ENCODE measurements around the gene TRPV4.
A peak's percentile ranks its signal among the peaks of the same experiment; 100 is the strongest.
"Not testable (repeated sequence)": the region's sequence is repeated elsewhere in the genome, so short reads cannot be mapped to it uniquely, and the experiment has no call there.

The TRPV4 gene

DNA sequence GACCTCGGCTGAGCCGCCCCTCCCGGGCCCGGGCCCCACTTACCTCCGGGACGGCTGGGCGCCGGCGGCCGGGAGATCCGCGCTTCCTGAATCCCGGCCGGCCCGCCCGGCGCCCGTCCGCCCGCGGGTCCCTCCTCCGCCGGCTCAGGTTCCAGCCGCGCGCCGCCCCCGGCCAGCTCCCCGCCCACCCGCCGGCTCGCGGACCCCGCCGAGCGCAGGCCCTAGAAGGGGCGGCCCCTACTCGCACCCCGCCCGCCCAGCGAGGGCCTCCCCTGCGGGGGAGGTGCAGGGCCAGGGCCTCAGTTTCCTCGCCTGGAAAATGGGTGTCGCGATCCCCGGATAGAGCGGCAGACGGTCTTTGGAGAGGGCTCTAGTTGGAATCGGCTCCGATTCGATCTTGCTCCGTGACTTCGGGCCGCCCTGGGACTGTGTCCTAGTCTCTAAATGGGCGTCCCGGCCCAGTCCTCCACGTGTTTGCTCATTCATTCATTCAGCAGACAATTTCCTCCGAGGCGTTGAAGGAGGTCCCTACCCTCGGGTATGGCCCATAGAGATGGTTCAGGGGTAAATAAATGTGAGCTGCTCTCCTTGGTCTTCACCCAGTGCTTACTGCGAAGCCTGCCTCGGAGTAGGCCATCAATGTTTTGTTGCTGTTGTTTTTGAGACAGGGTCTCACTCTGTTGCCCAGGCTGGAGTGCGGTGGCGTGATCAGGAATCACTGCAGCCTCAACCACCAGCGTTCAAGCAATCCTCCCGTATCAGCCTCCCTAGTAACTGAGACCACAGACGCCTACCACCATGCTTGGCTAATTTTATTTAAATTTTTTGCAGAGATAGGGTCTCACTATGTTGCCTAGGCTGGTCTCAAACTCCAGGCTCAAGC lies at the start of gene TRPV4:
TRPV4 (minus strand) TSS at position 92 of the 883 bp plus-strand sequence. CDS start 18,602 bp downstream, outside the sequence.
- no peak for DNase-seq (ENCODE audit: low spot score)

- DNase-seq (ENCODE audit: low spot score) = no peak
Observed at GRCh38 chr12:109881752-109882151, 48.6 kb upstream of the TRPV4 start.

DNA sequence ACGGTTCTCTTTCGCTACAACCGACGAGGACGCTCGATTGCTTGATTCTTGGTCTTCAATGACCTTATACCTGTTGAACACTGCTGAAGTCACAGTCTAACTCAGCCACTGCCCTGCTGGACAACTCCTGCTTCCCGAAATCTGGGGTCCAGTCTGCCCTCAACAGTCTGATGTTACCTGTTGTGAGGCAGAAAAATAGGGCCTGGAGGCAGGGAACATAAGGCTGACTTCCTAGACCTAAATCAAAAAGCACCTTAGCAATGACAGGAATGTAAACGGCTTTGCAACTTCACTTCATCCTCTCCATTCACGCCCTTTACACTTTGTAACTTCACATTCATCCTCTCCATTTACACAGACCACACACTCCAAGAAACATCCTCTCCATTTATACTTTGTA lies 47.7 kb upstream of the TRPV4 start:
- no peak for DNase-seq (ENCODE audit: low spot score)

DNA sequence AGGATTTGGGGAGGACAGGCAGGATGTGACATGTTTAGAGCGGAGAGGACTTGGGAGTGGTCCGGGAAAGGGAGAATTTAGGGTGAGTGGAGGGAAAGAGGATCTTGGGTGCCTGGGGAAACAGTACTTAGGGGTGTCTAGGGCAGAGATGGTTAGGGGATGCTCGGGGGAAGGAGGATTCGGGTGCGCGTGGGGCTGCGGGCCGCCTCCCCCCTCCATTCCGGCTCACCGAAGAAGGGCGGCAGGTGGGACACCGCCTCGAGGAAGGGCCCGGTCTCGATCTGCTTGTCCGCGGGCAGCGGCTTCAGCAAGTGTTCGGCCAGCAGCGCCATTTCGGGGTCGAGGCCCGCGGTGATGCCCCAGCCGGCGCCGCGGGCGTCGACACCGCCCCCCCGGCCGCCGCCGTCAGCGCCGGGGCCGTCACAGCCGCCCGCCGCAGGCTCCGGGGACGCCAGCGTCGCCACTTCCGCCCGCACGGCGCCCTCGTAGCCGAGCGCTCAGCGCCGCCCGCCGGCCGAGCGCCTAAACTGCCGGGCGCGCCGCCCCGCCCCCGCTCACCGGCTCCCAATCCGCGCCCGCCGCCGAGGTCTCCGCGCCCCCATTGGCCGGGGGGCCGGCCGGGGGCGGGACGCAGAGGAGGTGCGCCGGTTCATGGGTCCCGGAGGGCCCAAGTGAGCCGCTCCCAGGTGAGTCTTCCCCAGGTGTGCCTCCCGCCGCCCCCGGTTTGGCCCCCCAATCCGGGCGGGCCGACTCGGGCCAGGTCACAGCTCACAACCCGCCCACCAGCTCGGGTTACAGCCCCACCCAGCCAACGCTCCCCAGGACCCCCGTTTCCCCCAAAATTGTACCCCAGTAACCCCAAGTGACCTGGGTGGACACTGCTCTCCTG lies 47.1 kb upstream of the TRPV4 start, which contains the start of gene GLTP:
GLTP (minus strand) TSS at position 499 of the 889 bp plus-strand sequence; CDS start at position 332, 167 bp downstream.
- DNase-seq (ENCODE audit: low spot score) = peak; percentile 98

DNA sequence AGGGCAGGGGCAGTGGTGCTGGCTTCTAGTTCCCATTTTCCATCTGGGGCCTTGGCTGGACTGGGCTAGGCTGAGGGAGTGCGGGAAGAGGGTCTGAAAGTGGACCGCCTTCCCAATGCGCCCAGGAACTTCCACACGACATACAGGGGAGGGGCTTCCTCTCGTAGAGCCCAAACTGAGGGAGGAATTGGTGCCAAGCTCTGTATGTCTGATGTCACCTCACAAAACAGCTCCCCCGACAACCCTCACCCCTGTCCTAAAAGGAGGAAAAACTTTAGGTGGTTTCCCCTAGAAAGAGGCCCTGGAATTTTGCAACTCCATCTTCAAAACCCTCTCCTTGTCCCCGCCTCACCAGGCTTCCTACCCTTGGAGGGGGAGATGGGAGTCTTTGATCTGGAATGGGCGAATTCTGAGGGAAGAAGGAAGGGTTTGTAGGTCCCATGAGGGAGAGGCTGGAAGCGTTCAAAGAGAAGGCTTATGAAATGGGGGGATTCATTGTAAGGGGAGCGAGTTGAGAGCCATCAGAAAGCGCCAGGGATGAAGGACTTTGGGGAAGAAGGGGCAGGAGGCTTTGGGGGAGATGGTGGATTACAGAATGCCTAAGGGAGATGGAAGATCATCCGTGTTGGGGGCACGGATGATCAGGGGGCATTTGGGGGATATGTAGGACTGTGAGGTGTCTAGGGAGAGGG lies 46.3 kb upstream of the TRPV4 start:
- no peak for DNase-seq (ENCODE audit: low spot score)

- no peak for DNase-seq (ENCODE audit: low spot score)
Observed at GRCh38 chr12:109878749-109879148, 45.6 kb upstream of the TRPV4 start.

GRCh38 chr12:109878247-109878625 lies 45.0 kb upstream of the TRPV4 start:
- DNase-seq (ENCODE audit: low spot score) = no peak

- DNase-seq (ENCODE audit: low spot score) = no peak
Observed at GRCh38 chr12:109877504-109878246, 44.5 kb upstream of the TRPV4 start.

DNA sequence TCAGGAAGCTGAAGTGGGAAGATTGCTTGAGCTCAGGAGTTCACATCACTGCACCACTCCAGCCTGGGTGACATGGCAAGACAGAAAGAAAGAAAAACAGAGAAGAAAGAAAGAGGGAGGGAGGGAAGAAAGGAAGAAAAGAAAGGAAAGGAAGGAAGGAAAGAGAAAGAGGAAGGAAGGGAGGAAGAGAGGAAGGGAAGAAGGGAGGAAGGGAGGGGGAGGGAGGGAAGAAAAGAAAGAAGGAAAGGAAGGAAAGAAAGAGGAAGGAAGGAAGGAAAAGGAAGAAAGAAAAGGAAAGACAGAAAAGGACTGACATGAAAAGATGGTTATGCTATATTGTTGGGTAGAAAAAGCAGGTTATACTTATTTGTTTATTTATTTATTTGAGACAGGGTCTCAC lies 43.2 kb upstream of the TRPV4 start:
- DNase-seq (ENCODE audit: low spot score) = no peak

DNA sequence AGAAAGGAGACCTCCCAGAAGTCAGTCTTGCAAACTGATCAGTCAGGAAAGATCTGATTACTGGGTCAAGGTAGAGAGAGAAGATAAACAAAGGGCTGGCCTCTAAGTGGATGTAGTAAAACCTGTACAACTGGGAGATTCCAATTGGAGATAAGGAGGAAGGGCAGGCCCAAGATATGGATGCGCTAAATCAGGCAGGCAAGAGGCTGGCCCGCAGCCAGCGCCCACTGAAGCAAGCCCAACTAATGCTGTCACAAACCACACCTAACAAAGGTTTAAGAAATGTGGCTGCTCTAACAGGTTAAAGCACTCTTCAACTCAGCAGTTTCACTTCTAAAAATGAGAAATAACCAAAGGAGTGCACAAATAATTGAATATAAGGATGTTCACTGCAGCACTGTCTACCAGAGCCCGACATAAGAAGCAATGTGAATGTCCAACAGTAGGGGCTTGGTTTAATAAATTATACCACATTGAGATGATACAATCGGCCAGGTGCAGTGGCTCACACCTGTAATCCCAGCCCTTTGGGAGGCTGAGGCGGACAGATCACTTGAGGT lies 42.5 kb upstream of the TRPV4 start:
- DNase-seq (ENCODE audit: low spot score) = peak; percentile 78

DNA sequence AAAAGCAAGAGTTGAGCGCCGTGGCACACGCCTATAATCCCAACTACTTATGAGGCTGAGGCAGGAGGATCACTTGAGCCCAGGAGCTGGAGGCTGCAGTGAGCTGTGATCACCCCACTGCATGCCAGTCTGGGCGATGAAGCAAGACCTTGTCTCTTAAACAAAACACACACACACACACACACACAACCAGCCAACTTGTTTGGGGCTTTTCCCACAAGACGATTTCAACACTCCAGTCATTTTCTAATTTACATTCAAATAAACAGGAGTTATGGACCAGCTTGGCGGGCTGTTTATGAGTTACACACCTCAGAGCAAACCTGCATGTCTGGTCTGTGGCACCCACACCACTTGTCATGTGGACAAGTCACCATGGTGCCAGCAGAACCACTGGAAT lies 40.5 kb upstream of the TRPV4 start:
- DNase-seq (ENCODE audit: low spot score) = no peak

DNA sequence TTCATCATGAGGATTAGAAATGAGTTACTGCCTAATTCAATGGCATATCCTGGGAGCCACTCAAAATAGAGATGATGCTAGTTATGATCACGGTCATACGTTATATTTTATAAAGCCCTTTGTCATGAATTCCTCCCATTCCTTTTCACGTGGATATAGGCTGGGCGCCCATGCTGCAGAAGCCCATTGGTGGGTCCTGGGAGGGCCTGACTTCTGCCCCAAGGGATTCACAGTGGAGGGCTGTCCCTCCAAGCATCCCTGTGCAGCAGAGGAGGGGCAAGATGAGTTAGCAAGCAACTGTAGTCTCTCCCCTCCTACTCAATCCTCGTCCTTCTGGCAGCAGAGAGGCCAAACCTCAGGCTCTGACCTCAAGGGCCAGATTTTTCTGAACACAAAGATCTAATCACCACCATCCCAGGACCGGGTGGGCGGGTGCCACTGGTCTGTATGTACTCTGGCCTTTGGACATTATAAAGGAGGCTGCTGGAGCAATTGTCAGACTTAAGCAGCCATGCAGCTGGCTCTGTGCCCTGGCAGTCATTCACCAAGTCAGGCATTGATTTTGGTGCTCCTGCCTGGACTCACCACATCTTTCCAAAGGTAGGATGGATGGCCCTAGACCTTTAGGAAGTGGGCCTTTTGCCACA lies 38.6 kb upstream of the TRPV4 start:
- no peak for DNase-seq (ENCODE audit: low spot score)

- DNase-seq (ENCODE audit: low spot score) = no peak
Observed at GRCh38 chr12:109870648-109871047, 37.5 kb upstream of the TRPV4 start.

DNA sequence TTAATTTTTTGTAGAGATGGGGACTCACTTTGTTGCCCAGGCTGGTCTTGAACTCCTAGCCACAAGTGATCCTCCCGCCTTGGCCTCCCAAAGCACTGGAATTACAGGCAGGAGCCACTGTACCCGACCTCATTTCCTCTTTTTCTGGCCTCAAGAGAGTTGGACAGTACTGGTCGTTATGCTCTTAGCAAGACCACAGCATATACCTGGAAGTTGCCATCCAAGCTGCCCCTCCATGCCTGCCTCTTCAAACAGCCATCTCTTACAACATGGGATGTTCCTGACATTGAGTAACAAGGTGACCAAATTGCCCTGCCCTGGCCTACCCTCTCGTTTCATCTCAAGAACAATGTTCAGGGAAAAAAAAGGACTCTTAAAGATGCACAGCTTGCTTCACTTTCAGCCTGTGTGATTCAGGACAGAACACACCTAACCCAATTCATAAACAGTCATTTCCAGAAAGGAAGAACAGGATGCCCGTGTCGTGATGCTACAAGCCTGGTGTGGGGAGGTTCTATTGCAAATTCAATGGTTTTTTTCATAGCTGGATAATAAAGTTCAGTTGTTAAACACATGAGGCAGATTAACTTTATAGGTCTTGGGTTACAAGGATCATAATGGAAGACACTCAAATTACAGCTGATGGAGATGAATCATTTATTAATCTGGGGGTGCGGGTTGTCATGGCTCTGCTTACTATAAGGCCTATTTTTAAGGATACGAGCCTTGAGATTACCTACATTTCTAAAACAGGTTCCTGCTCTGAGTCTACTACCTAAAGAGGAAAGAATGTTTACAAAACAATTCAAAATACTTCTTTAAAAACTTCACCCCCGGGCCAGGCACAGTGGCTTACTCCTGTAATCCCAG lies 35.2 kb upstream of the TRPV4 start:
- DNase-seq (ENCODE audit: low spot score) = no peak

DNA sequence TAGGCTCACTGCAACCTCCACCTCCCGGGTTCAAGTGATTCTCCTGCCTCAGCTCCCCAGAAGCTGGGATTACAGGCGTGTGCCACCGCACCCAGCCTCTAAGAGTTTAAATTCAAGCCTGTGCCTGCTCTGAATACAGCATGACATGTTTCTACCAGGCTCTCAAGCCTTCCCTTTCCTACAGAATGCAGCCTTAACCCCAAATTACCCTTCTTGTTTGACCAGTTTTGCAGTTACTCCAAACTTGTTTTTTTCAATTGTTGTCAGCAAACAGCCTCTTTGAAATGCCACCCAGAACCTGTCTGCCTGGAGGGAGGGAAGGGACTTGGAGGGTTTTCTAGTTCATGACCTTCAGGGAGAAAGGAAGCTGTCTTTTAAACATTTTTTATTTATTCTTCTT lies 31.7 kb upstream of the TRPV4 start:
- DNase-seq (ENCODE audit: low spot score) = no peak

DNA sequence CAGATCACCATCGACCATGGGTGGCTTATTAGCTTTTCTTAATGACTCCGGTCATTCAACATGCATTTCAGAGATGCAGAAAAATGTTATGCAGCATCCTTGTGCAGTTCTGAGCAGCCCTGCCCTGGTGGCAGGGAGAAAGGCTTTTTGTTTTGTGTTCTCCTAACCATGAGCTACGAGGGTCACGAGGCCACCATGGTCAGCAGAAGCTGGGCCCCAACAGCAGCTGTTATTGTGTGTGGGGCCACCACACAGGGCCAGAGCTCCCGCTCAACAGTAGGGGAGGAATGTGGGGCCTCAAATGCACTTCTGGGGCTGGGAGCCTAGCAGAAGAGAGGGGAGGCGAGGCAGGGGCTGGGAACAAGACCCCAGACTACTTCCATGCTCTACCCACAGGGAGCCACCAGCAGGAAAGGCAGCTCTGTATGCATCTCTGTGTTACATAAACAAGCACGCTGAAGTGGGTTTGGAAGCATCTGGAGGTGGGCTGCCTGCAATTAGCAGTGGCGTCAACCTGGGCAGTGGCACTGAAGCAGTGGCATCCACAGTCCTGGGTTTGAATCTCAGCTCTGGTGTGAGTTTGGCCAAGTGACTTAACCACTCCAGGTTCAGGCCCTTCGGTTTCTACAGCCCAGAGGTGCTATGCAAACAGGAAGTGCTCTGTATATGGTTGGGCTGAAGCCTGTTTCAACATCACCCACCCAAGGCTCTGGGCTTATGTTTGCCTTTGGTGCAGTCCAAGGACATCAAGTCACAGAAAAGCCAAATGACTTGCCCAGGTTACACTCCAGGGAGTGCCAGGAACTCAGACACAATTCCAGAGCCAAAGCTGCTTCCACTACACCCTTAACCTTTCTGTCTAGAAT lies 30.9 kb upstream of the TRPV4 start:
- DNase-seq (ENCODE audit: low spot score) = no peak

GRCh38 chr12:109862491-109862890 lies 29.3 kb upstream of the TRPV4 start:
- not testable (repeated sequence) for DNase-seq (ENCODE audit: low spot score)

DNA sequence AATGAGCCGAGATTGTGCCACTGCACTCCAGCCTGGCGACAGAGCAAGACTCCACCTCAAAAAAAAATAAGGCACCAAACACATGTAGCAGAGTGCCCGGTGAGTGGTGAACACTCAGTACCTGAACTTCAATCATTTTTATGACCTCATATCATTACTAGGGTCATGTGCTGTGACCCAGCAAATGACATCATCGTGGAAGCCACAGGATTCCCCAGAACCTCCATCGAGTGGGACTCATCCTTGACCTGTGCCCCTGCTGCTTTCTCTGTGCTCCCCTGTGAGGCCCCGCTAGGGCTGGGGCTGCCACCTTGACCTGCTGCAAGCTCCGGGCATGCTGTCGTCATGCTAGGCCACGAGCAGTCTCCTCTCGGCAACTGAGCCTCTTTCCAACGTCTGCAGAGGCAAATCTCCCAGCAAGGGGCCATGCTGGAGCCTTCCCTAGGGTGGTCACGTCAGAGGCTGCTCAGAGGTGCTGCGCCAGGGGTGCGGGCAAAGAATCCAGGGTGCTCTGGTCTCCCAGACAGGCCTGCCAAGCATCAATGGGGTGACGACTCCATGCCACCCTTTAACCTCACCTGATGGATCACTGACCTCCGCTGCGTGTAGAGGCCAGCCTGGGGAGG lies 28.6 kb upstream of the TRPV4 start:
- no peak for DNase-seq (ENCODE audit: low spot score)
